Naive B cell (primary cell): Measurements from ENCODE around the gene FAM236B. TPM values are rescaled to one million over a fixed set of nuclear protein-coding genes. Genes with fewer than 3 reads are reported as not detected.
"Not testable (repeated sequence)": the region's sequence is repeated elsewhere in the genome, so short reads cannot be mapped to it uniquely, and the experiment has no call there.

Experiments
- ATAC-seq, 2 donors: fragments of 150-1000 bp; cut with Tn5 transposase; 2 replicates each; pipeline ENCODE4 v1.10.0; 2021; ENCODE audit warnings: low read depth in 2 of 2, mild to moderate bottlenecking in 2 of 2, moderate library complexity in 2 of 2
- DNase-seq: peaks from one replicate; pipeline ENCODE4 v3.0.0; 2022
- H3K27ac Mint-ChIP-seq, 6 donors: one replicate each; pipeline ENCODE4 v1.8.0; 2020 to 2022; ENCODE audit warnings: mild to moderate bottlenecking in 6 of 6, mixed read lengths in 6 of 6, moderate library complexity in 5 of 6, inconsistent platforms in 2 of 6
- H3K27me3 Mint-ChIP-seq, 3 donors: one replicate each; pipeline ENCODE4 v1.8.0; 2021 to 2022; ENCODE audit warnings: mixed read lengths in 3 of 3, mild to moderate bottlenecking in 1 of 3
- H3K36me3 Mint-ChIP-seq, 2 donors: one replicate each; pipeline ENCODE4 v1.8.0; 2020 to 2022; ENCODE audit warnings: mixed read lengths in 2 of 2, inconsistent platforms in 1 of 2, mild to moderate bottlenecking in 1 of 2
- H3K4me1 Mint-ChIP-seq, 3 donors: one replicate each; pipeline ENCODE4 v1.8.0; 2020 to 2022; ENCODE audit warnings: mixed read lengths in 3 of 3, inconsistent platforms in 1 of 3, mild to moderate bottlenecking in 1 of 3, moderate library complexity in 1 of 3
- H3K4me3 Mint-ChIP-seq, 8 donors: one replicate each; pipeline ENCODE4 v1.8.0; 2020 to 2022; ENCODE audit warnings: mild to moderate bottlenecking in 8 of 8, mixed read lengths in 8 of 8, moderate library complexity in 8 of 8, inconsistent platforms in 2 of 8
- H3K9me3 Mint-ChIP-seq, 7 donors: one replicate each; pipeline ENCODE4 v1.8.0; 2020 to 2022; ENCODE audit warnings: mixed read lengths in 7 of 7, mild to moderate bottlenecking in 5 of 7, inconsistent platforms in 2 of 7, moderate library complexity in 1 of 7
- polyA plus RNA-seq, 6 donors: library from polyadenylated mRNA; unstranded; fragments of 300-500 nt; fragmentation: Illumina TruSeq; gene quantifications; one replicate each; pipeline ENCODE4 v1.2.3, GENCODE V29; 2021; ENCODE audit warnings: low read depth in 6 of 6

The FAM236B gene
- polyA plus RNA-seq, 6 donors from 2014 or later, result not detected

- not testable (repeated sequence) for ATAC-seq, H3K4me3 Mint-ChIP-seq, DNase-seq, H3K4me1 Mint-ChIP-seq, H3K9me3 Mint-ChIP-seq, H3K27ac Mint-ChIP-seq, H3K36me3 Mint-ChIP-seq
- peaks cover 15 to 59% (median 32%) of the 10 kb centered on the region in 3 donors for H3K27me3 Mint-ChIP-seq
Measured at GRCh38 chrX:72733636-72734035, 48.8 kb downstream of the FAM236B start.

Other genes with a start within 250 kb of the FAM236B start
- gene HDAC8, start 209.8 kb downstream of the FAM236B start, polyA plus RNA-seq, result 10 to 100 TPM; 15.9 to 32.6 (median 18.7) TPM
- not detected for gene PHKA1, start 68.4 kb downstream of the FAM236B start, polyA plus RNA-seq
- gene DMRTC1B, start 5.8 kb downstream of the FAM236B start, polyA plus RNA-seq, result 1 to 10 TPM in 5 of 6 donors, under 1 TPM in 1; 0.63 to 4.8 (median 4.1) TPM
- not detected for gene FAM236D, start 25.6 kb upstream of the FAM236B start, polyA plus RNA-seq
- not detected for gene FAM236C, start 130.0 kb upstream of the FAM236B start, polyA plus RNA-seq
- not detected for gene FAM236A, start 155.5 kb upstream of the FAM236B start, polyA plus RNA-seq
- gene DMRTC1, start 161.2 kb upstream of the FAM236B start, polyA plus RNA-seq, result 1 to 10 TPM in 1 of 6 donors, under 1 TPM in 4, not detected in 1; 0.20 to 2.1 (median 0.40) TPM
- gene PABPC1L2B, start 220.3 kb upstream of the FAM236B start, polyA plus RNA-seq, result not detected